GM18498 (cell line): ENCODE measurements around the gene PCDH10.
"Not testable (repeated sequence)": the region's sequence is repeated elsewhere in the genome, so short reads cannot be mapped to it uniquely, and the experiment has no call there.

ENCODE experiments used
- ATAC-seq: cut with Tn5 transposase; IDR thresholded peaks from one replicate; pipeline ENCODE4 v1.9.1; 2021; ENCODE audit warnings: mild to moderate bottlenecking, moderate library complexity; ENCODE audit not compliant: unreplicated experiment

Gene PCDH10

DNA sequence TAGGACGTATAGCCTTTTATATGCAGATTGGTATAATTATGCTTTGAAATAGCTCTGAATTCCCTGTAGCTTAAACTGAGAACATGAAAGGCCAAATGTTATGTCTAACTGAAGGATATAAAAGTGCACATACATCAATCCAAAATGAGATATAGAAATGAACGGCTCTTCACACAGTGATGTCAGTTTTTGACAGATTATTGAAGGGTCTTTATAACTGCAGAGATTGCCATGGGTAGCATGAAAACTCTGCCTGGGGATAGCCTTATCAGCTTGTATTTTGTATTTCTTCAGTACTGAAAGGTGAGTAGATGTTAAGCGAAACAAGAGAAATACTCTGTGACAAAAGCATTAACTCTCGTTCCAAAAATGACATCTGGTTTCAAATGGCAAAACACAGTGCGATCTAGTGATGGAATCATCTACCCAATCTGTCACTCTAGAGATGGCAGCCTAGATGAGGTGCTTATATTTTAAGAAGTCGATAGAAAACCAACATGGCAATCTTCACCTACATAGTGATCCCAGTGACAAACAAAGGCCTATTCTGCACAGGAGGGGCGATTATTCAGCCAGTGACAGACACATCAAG, 59.7 kb downstream of the PCDH10 start:
- ATAC-seq: no peak

- no peak for ATAC-seq
Observed at GRCh38 chr4:133233922-133234321, 84.8 kb downstream of the PCDH10 start.

DNA sequence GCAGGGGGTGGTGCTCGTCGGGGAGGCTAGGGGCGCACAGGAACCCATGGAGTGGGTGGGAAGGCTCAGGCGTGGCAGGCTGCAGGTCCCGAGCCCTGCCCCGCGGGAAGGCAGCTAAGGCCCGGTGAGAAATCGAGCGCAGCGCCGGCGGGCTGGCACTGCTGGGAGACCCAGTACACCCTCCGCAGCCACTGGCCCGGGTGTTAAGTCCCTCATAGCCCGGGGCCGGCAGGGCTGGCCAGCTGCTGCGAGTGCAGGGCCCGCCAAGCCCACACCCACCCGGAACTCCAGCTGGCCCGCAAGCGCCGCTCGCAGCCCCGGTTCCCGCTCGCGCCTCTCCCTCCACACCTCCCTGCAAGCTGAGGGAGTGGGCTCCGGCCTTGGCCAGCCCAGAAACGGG, 91.4 kb downstream of the PCDH10 start:
- not testable (repeated sequence) for ATAC-seq
